ENCODE results near the gene UBE2M.

- TF ChIP-seq, protein P1, sequence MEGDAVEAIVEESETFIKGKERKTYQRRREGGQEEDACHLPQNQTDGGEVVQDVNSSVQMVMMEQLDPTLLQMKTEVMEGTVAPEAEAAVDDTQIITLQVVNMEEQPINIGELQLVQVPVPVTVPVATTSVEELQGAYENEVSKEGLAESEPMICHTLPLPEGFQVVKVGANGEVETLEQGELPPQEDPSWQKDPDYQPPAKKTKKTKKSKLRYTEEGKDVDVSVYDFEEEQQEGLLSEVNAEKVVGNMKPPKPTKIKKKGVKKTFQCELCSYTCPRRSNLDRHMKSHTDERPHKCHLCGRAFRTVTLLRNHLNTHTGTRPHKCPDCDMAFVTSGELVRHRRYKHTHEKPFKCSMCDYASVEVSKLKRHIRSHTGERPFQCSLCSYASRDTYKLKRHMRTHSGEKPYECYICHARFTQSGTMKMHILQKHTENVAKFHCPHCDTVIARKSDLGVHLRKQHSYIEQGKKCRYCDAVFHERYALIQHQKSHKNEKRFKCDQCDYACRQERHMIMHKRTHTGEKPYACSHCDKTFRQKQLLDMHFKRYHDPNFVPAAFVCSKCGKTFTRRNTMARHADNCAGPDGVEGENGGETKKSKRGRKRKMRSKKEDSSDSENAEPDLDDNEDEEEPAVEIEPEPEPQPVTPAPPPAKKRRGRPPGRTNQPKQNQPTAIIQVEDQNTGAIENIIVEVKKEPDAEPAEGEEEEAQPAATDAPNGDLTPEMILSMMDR (IDR thresholded peaks at IDR 0.05), result no peak
- no peak for TF ChIP-seq POLR2A (IDR thresholded peaks at IDR 0.05)
Measured at GRCh38 chr19:58584498-58585441, 26.4 kb upstream of the UBE2M start.
